Measurements from ENCODE around the gene MTM1.

- no peak for TF ChIP-seq CEBPB (IDR thresholded peaks at IDR 0.05)
- no peak for TF ChIP-seq RAD21 (IDR thresholded peaks at IDR 0.05; ENCODE audit: low read depth)
- TF ChIP-seq TCF12 (IDR thresholded peaks at IDR 0.05; ENCODE audit: low read depth), result no peak
- no peak for TF ChIP-seq CREB1 (IDR thresholded peaks at IDR 0.05; ENCODE audit: low read depth)
- TF ChIP-seq YY1 (IDR thresholded peaks at IDR 0.05; ENCODE audit: low read depth), result no peak
- TF ChIP-seq, protein P1, sequence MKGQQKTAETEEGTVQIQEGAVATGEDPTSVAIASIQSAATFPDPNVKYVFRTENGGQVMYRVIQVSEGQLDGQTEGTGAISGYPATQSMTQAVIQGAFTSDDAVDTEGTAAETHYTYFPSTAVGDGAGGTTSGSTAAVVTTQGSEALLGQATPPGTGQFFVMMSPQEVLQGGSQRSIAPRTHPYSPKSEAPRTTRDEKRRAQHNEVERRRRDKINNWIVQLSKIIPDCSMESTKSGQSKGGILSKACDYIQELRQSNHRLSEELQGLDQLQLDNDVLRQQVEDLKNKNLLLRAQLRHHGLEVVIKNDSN (IDR thresholded peaks at IDR 0.05), result no peak
- TF ChIP-seq TEAD4 (IDR thresholded peaks at IDR 0.05), result no peak
- TF ChIP-seq, protein P2, sequence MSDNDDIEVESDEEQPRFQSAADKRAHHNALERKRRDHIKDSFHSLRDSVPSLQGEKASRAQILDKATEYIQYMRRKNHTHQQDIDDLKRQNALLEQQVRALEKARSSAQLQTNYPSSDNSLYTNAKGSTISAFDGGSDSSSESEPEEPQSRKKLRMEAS (IDR thresholded peaks at IDR 0.05), result no peak
- TF ChIP-seq TAF1 (IDR thresholded peaks at IDR 0.05; ENCODE audit: low read depth), result no peak
Observed at GRCh38 chrX:150610446-150610845, 42.0 kb downstream of the MTM1 start.

All from Ishikawa (cell line).